Jurkat, Clone E6-1 (cell line): ENCODE data around the gene ASPSCR1.
"Not testable (repeated sequence)": the region's sequence is repeated elsewhere in the genome, so short reads cannot be mapped to it uniquely, and the experiment has no call there.

ENCODE experiments used
- DNase-seq: peaks from one replicate; pipeline ENCODE4 v3.0.0-alpha.2; 2011; ENCODE audit warnings: low read depth, low spot score
- H3K4me3 ChIP-seq: 2 replicates; pipeline ENCODE4 v1.5.1; 2011; ENCODE audit warnings: mild to moderate bottlenecking, low read length, control low read depth, moderate library complexity

Gene ASPSCR1

DNA sequence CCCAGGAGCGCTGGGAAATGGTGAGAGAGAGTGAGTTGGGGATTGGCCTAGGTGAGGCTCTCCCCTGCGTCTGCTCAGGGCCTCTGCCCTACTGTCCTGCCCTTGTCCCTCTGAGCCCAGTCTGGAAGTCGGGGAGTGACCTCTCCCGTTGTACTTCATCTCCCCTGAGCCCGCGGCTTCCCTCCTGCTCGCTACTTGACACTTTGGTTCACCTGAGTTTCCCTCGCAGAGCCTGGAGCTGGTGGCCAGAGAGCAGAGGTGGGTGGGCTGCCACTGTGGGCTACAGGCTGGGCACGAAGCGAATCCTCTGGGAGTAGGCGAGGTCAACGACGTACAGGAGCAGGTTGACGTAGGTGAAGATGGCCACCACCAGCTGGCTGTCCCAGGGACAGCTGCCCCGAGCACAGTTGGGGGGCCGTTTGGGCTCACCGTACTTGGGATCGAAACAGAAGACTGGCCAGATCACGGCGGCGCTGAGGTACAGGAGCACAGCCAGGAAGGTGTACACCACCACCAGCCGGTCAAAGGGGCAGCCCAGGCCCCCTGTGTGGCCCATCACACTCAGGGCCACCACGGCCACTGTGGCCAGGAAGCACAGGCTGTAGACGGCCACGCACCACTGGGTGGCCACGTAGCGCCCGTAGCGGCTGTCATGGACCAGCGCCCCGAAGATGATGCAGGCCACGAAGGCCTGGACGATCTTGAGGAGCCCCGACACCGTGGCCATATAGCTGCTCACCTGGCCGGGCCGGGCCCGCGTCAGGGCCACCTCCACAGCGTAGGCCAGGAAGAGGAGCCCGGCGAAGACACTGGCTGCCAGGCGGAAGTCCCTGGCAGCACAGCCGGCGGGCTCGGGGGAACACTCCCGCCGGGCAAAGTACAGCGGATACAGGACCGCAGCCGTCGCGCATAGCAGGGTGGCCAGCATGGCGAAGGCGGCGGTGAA lies 36.6 kb upstream of the ASPSCR1 start:
- no peak for DNase-seq
- H3K4me3 ChIP-seq = no peak overlapping the region

DNA sequence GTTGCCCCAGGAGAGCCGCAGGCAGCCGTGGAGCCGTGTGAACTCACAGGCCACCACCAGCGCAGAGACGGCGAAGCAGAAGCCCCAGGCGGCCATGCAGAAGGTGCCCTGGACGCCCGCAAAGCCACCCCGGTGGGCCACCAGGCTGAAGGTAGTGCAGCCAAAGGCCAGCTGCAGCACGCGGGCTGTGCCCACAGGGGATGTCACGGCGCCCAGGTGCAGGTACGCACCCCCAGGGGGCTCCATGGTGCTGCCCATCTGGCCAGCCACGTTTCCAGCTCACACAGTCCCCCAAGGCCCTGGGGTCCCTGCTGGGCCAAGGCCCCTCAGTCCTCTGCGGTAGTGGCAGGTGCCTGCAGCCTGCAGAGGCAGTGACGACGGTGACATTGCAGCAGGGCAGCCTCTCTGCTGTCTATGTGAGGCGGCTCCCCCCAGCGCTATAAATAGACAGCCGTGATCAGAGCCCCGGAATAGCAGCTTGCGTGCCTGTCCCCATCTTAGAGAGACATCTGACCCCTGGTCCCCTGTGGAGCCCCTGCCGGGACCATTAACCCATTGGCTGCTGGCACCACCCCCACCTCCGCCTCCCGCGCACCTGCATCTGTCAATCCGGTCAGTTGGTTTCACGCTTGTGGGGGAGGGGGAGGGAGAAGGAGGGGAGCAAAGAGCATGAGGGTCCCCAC lies 35.8 kb upstream of the ASPSCR1 start:
- DNase-seq = no peak
- H3K4me3 ChIP-seq = no peak overlapping the region

DNA sequence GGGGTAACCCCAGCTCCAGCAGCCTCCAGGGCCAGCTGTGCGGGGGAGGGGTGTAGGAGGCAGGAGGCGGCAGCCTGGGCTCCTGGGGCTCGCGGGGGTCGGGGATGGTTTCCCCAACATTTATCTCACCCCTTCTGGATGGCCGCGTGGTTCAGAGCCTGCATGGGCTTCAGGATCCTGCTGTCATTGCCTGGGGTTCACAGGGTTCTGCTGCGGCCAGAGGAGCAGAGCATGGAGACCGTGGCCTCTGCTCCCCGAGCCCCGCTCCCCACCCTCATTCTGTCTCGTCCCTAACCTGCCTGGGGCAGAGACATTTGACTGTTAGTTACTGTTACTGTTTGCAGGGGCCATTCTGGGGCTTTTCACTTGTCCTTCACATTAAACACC lies 35.3 kb upstream of the ASPSCR1 start:
- no peak for DNase-seq
- no peak overlapping the region for H3K4me3 ChIP-seq

DNA sequence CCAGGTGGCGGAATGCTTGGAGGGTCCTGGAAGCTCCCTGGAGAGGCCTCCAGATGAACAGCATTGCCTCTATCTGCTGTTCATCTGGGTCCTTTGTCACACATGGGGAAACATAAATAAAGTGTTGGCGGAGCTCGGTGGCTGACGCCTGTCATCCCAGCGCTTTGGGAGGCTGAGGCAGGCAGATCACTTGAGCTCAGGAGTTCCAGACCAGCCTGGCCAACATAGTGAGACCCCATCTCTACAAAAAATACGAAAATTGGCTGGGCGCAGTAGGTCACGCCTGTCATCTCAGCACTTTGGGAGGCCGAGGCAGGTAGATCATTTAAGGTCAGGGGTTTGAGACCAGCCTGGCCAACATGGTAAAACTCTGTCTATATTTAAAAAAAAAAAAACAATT lies 32.6 kb upstream of the ASPSCR1 start:
- no peak for DNase-seq
- H3K4me3 ChIP-seq = no peak overlapping the region

DNA sequence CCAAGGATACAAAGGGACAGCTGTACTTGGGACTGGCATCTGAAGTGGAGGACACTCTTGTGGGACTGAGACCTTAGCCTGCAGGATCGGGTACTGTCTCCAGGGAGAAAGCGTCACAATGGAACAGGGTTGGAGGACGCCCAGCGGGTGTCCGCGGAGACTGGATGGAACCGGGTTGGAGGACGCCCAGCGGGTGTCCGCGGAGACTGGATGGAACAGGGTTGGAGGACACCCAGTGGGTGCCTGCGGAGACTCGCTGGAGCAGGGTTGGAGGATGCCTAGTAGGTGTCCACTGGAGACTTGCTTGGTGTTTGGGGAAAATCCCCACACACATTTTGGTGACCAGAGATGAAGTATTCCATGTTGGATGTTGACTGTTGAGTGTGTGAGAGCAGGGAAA lies 30.2 kb upstream of the ASPSCR1 start, which contains the start of gene MYADML2:
Gene MYADML2, minus strand, starts transcription at position 45 of the 400 bp plus-strand sequence. CDS start 5,492 bp downstream, outside the sequence.
- DNase-seq = no peak
- H3K4me3 ChIP-seq = no peak within 1 kb of the TSS

DNA sequence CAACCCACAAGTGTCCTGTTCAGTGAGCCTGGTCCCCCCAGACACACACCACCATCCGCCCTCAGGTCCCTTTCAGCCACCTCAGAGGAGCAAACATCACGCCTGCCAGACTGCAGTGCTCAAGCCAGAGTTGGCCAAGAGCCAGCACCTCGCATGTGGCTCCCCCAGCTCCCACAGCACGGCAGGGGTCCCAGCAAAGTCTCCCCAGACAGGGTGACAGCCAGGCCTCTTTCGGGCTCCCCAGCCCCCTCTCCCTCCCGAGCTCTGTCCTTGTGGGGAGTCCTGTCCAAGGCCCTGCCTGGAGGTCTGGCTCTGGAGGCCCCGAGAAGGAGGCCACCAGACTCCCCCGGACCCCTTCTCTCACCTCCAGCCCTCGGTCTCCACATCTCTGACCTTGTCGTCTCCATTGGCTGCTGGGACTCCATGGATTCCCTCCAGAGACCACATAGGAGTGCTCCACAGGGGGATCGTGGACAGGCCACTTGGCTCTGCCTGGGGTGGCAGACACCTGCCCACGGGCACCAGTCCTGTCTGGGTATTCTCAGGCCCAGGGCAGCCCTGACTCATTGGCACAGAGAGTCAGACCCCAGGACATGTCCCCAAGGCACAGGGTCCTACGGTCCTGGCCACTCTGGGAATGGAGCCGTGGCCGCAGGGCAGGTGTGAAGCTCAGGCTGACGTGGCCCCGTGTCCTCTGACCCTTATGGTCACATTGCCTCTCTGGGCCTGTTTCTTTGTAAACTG lies 28.6 kb upstream of the ASPSCR1 start:
- no peak for DNase-seq
- H3K4me3 ChIP-seq = no peak overlapping the region

DNA sequence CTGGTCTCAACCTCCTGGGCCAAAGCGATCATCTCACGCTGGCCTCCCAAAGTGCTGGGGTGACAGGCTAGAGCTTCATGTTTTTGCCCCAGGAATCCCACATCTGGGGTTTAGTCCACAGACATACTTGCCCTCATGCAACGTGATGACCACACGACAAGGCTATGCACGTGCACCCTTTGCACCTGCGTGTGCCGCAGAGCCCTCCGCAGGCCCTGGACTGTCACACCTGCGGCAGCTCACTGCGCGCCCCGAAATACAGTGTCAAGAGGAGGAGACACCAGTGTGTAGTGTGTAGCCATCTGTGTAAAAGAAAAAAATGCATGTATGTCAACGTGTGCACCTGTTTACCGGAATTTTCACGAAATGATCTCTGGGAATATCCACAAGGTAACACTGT lies 26.9 kb upstream of the ASPSCR1 start:
- H3K4me3 ChIP-seq = no peak overlapping the region

DNA sequence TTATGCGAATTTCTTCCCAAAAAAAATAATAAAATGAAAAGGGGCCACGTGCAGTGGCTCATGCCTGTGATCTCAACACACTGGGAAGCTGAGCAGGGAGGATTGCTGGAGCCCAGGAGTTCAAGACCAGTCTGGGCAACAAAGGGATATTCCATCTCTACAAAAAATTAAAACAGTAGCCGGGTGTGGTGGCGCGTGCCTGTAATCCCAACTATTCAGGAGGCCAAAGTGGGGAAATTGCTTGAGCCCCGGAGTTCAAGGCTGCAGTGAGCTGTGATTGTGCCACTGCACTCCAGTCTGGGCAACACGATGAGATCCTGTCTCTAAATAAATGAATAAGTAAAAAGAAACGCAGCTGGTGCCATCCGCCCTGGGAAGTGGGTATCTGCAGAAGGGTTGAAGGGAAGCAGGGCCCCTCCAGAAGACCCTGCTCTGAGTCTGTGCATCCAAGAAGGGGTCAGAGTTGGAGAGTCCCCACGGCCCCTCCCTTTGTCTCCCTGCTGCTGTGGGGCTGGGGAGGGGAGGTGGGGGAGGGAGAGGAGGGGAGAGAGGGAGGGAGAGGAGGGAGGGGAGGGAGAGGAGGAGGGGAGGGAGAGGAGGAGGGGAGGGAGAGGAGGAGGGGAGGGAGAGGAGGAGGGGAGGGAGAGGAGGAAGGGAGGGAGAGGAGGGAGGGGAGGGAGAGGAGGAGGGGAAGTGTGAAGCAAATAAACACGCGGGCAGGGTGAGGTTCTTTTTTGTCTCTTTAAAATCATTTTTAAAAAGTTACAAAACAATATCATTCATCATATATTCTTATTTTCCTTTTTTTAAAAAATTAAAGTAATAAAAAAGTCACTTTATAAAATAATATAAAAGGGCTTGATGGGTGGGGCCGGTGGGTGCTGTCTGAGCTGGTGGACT lies 25.4 kb upstream of the ASPSCR1 start:
- DNase-seq = no peak

More for the DNA sequence above, 26.9 kb upstream of the ASPSCR1 start:
- no peak for DNase-seq

DNA sequence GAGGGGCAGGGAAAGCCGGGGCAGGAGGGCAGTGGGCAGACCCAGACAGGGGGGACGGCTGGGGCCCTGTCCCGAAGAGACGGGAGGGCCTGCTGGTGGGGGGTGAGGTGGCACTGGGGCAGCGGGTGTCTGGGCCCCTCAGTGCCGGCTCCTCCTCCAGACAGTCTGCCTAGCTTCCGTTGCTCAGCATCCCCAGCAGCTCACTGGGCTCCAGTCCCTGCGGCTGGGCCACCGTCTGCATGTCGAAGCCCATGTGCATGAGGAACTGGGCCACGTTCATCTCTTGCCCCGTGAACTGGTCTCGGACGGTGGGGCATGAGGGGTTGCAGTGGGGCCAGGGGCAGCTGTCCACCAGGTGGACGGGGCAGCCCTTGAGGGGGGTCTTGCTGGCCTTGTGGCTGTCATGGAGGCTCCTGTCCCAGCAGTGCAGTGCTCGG lies 24.6 kb upstream of the ASPSCR1 start:
- H3K4me3 ChIP-seq = no peak overlapping the region
- DNase-seq = no peak

More for the DNA sequence above, 25.4 kb upstream of the ASPSCR1 start:
- no peak overlapping the region for H3K4me3 ChIP-seq

DNA sequence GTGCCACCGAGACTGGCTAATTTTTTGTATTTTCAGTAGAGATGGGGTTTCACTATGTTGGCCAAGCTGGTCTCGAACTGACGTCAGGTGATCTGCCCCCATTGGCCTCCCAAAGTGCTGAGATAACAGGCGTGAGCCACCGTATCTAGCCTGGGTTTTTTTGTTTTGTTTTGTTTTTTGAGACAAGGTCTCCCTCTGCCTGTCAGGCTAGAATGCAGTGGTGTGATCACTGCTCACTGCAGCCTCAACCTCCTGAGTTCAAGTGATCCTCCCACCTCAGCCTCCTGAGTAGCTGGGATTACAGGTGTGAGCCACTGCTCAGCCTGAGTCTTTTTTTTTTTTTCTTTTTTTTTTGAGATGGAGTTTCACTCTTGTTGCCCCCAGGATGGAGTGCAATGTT lies 24.0 kb upstream of the ASPSCR1 start:
- not testable (repeated sequence) for H3K4me3 ChIP-seq, DNase-seq

DNA sequence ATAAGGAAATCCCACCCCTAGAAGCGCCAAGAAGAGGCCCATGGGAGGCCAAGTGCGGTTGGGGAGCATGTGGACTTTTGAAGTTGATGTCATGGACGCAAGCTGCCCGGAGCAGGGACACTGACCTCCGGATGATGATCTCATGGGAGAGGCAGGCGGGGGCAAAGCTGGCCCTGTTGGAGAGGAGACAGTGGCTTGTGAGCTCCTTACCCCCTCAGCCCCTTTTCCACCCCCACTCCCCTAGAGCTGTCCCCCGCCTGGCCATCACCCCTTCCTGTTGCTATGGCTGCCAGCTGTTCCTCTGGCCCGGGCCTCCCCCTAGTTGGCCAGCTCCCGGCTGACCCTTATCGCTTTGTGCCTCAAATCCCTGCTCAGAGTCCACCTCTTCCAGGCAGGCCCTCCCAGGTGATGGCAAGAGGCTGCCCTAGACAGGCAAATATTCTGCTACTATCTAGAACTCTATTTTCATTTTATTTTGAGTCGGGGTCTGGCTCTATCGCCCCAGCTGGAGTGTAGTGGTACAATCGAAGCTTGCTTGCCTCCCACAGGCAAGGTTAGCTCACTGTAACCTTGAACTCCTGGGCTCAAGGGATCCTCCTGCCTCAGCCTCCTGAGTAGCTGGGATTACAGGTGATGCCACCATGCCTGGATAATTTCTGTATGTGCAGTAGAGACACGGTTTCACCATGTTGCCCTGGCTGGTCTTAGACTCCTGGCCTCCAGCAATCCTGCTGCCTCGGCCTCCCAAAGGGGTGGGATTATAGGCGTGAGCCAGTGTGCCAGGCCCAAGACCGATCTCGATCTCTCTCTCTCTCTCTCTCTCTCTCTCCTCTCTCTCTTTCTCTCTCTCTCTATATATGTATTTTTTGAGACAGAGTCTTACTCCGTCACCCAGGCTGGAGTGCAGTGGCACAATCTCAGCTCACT lies 23.0 kb upstream of the ASPSCR1 start:
- H3K4me3 ChIP-seq = no peak overlapping the region
- DNase-seq = no peak

DNA sequence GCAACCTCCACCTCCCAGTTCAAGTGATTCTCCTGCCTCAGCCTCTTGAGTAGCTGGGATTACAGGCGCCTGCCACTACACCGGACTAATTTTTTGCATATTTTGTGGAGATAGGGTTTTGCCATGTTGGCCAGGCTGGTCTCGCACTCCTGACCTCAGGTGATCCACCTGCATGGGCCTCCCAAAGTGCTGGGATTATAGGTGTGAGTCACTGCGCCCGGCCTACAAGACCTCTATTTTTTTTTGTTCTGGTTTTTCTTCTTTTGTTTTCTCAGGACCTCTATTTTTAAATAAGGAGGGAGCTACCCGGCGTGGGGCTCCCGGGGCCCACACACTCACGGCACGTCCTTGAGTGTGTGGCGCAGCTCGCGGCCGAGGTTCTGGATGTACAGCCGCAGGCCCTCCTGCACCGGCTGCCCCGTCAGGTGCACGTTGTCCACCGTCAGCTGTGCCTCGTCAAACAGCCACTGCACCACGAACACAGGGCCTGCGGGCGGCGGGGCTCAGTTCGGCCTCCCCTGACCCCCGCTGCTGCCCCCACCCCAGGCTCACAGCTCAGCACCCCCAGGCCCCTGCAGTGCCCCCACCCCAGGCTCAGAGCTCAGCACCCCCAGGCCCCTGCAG lies 22.3 kb upstream of the ASPSCR1 start:
- DNase-seq = no peak
- H3K4me3 ChIP-seq = no peak overlapping the region

DNA sequence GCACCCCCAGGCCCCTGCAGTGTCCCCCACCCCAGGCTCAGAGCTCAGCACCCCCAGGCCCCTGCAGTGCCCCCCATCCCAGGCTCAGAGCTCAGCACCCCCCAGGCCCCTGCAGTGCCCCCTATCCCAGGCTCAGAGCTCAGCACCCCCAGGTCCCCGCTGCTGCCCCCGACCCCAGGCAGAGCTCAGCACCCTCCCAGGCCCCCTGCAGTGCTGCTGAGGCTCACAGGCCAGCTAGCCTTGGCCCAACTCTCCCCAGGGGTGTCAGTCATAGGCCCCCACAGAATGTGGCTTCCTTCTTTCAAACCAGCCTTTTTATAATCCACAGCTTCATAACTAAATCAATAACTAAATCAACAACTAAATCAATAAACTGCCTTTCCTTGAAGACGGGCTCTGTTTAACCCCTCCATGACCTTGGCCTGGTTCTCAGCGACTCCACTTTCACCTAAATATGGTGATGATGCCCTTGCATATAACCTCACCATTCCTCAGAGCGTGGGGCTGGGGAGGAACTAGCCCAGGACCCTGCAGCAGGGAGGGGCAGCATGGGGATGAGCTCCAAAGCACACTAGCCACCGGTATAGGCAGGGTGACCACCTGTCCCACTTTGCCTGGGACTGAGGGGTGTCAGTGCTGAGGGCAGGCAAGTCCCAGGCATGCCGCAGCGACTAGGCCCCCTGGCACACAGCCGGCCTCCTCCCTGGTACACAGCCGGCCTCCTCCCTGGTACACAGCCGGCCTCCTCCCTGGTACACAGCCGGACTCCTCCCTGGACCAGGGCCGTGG lies 21.5 kb upstream of the ASPSCR1 start:
- H3K4me3 ChIP-seq = no peak overlapping the region
- no peak for DNase-seq

DNA sequence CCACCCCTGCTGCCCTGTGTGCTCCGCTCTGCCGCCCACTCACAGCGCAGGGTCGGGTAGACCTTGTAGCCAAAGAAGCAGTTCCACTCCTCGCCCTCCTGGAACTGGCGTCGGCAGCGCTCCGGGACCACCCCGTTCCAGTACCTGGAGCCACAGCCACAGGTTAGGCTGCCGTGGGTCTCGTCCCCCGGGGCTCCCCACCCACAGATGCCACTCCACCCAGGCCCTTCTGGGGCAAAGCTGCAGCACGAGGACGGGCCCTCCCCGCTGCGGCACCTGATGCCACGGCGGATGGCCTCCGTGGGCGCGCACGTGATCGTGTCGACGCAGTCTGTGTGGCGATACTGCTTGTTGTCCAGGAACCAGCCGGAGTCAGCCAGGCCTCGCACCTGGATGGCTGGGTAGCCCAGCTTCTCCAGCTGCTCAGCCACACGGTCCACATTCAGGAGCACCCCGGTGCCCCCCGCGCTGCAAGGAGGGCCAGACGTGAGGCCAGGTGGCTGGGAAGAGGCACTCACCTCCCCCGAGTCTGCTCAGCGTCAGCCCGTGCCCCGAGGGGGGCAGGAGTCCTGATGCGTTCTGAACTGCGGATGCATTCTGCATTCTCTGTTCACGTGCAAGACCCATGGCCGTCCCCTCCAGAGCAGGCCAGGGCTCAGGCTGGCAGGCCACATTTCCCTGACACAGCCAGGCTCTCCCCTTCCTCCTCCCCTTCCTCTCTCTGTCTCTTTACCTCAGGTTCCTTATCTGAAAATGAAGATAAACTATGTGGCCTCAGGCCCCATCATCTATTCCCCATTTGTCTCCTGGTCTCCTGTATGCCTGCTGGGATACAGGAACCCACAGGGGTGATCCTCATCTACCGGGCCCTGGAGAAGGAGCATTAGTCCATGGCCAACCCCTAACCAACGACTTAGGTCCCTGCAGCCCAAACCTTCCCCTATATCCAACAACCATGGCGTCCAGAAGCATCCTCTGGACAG lies 20.5 kb upstream of the ASPSCR1 start:
- DNase-seq = no peak
- no peak overlapping the region for H3K4me3 ChIP-seq

DNA sequence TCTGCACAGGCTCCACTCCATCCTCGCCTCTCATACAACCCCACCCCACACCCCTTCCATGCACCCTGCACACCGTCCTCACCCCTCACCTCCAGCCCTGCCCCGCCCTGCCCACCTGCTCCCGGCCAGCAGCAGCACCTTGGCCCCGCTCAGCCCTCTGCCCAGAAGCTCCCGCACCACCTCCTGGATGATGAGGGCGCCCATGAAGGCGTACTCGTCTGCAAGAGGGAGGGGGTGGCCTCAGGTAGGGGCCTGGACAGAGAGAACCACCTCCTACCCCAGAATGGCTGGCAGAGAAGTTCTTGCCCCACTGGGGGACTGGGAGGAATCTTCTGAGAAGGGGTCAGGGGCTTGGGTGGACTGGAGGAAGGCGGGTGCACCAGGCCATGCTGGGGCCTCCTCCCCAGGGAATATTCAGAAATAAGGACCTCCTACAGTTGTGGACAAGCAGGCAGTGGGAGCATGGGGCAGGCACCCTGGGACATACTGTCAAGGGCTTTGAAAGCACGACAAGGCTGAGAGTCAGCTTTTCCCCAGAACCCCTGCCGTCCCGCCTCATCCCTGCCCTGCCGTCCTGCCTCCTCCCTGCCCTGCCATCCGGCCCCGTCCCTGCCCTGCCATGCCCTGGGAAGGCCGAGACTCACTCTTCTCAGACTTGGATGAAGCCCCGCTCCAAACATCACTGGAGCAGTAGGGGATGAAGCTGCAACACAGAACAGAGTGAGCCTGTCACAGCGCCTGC lies 19.6 kb upstream of the ASPSCR1 start:
- DNase-seq = no peak
- H3K4me3 ChIP-seq = no peak overlapping the region
